HG02763 (cell line): ENCODE results near the gene MACO1.

Experiments used
- ATAC-seq: cut with Tn5 transposase; IDR thresholded peaks from one replicate; pipeline ENCODE4 v1.9.1; 2021; ENCODE audit warnings: mild to moderate bottlenecking, moderate library complexity; ENCODE audit not compliant: unreplicated experiment

MACO1 gene

GRCh38 chr1:25538191-25538767, 107.6 kb downstream of the MACO1 start:
- ATAC-seq, result no peak

- ATAC-seq, result no peak
Observed at GRCh38 chr1:25540750-25541342, 110.1 kb downstream of the MACO1 start.

GRCh38 chr1:25541425-25541824, 110.7 kb downstream of the MACO1 start:
- ATAC-seq, result no peak

- ATAC-seq, result no peak
Observed at GRCh38 chr1:25541889-25542658, 111.4 kb downstream of the MACO1 start.

GRCh38 chr1:25543005-25543424, 112.3 kb downstream of the MACO1 start:
- no peak for ATAC-seq

GRCh38 chr1:25543425-25544242, 112.9 kb downstream of the MACO1 start, which contains the start of gene LDLRAP1:
TSS of gene LDLRAP1 (plus strand) at chr1:25543606. CDS start at chr1:25543699, 93 bp downstream.
- peak; percentile 81 for ATAC-seq

- no peak for ATAC-seq
Observed at GRCh38 chr1:25544243-25544764, 113.6 kb downstream of the MACO1 start.

- no peak for ATAC-seq
Observed at GRCh38 chr1:25544819-25545218, 114.1 kb downstream of the MACO1 start.

GRCh38 chr1:25545767-25546166, 115.1 kb downstream of the MACO1 start:
- ATAC-seq, result no peak

- no peak for ATAC-seq
Observed at GRCh38 chr1:25546193-25546592, 115.5 kb downstream of the MACO1 start.

- no peak for ATAC-seq
Observed at GRCh38 chr1:25548601-25549000, 117.9 kb downstream of the MACO1 start.

- ATAC-seq, result peak; percentile 92
Observed at GRCh38 chr1:25549273-25550154, 118.8 kb downstream of the MACO1 start.
